ENCODE results near the gene BPIFB3. TPM values are rescaled to one million over a fixed set of nuclear protein-coding genes. Genes with fewer than 3 reads are reported as not detected.

Gene BPIFB3
- total RNA-seq, 1 donor from 2014 or later: not detected

DNA sequence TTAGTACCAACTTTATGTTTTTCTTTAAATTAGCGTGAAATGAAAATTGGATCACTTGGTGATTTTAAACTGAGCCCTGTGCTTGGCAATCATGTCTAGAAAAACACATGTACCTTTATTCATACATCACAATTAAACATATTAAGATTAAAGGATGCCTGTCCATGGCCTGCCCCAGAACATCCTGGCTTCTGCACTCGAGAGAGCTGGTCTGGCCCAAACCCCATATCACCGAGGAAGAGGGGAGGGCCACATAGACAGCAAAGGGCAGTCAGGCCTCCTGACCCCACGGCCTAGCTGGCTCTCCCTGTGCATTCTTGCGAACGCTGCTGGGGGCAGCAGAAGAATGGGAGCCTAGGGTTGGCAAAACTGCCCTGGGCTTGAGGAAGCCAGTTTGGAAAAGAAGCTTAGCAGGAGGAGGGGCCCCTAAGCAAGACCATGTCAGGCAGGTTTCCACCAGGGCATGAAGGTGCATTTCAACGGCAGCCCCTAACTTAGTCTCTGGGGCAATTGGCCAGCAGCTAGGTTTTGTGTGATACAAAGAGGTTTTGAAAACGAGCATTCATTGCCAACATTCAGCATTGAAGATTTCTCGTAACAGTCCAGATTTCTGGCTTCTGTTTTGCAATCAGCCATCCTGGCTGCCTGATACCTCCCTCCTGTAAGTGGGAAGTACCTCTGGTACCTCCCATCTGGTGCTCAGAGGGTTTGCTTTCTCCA, 8.6 kb downstream of the BPIFB3 start:
- DNase-seq (ENCODE audit: low read depth): no peak

DNA sequence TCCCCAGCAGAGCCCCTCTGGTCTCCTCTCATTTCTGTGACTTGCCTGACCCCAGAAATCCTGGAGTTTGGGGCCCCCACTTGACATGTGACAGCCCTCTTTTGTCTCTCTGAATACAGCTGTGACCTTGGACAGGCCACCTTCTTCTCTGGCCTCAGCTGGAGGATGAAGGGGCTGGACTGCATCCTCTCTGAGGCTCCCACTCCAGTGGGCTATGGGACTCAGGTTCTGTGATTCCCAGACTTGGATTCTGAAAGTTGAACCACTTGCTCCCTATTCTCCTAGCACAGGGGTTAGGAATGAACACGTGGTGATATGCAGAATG, 9.1 kb downstream of the BPIFB3 start:
- DNase-seq (ENCODE audit: low read depth): no peak

DNA sequence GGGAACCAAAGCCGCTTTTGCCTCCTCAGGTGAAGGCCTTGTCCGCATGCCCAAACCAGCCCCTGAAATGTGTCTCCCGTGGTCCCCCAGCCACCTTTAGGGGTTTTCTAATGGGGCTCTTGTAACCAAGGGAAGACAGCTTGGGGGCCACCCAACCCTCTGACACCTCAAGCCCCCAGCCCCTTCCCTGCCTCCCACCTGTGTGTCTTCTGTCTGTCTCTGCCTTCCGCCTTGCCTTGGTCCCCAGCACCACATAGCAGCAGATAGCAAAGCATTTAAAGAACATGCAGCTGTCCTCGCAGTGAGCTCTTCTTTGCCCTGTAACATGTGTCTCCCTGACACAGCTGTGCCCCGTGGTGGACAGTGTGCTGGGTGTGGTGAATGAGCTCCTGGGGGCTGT, 9.6 kb downstream of the BPIFB3 start:
- DNase-seq (ENCODE audit: low read depth): no peak

DNA sequence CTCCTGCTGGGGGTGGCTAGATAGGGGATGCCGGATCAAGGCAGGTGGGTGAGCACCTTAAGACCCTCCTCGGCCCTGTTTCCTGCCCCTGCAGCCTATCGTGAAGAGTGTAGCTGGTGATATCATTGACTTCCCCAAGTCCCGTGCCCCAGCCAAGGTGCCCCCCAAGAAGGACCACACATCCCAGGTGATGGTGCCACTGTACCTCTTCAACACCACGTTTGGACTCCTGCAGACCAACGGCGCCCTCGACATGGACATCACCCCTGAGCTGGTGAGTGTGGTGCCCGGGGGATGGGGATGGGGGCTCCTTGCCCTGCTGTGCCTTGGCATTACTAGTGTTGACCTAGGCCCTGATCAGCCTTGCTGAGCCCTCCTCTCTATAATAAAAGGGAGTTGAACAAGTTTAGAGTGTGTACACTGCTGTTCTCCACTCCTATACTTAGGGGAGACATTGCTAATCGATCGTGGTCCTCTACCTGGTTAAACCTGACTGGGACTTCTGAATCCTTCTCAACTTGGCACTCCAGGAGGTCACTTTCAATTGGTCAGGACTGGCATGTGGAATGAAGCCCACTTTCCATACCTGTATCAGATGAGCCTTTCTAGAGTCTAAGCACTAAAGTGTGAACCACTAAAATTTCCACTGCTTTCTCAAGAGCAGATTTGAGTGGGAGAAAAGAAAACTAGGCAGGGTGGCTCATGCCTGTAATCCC, 11.0 kb downstream of the BPIFB3 start:
- no peak for DNase-seq (ENCODE audit: low read depth)

DNA sequence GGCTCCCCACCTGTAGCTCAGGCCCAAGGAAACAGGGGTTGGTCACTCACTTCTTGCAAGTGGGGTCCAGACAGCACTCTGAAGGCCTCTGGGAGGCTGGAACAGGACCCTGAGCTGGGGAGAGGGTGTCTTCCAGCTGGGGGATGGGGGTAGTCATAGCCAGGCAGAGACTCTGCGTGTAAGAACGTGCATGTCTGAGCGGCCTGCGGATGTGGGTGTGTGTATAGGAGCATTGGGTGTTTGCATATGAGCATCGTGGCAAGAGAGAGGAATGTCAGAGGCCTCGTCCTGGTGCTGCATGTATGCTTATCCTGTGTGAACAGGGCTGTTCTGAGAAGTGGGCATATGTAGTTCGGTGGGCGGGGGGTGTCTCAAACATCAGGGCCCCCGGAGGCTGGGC, 12.1 kb downstream of the BPIFB3 start:
- no peak for DNase-seq (ENCODE audit: low read depth)

DNA sequence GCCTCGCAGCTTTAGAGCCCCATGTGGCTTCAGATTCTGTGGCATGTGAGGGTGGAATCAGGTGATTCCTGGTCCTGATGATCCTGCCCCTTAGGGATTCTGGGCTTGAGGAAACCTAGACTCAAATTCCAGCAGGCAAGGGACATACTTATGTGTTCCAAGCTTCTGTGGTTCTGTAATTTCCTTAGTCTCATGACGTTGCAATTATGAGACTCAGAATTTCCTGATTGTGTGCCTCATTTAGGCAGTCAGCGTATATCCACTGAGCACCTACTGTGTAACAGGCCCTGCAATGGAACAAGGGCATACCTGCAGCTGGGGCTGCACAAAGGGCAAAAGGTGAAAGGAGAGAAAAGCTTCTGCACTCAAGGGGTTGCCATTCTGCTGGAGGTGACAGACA, 14.1 kb downstream of the BPIFB3 start:
- DNase-seq (ENCODE audit: low read depth): no peak

DNA sequence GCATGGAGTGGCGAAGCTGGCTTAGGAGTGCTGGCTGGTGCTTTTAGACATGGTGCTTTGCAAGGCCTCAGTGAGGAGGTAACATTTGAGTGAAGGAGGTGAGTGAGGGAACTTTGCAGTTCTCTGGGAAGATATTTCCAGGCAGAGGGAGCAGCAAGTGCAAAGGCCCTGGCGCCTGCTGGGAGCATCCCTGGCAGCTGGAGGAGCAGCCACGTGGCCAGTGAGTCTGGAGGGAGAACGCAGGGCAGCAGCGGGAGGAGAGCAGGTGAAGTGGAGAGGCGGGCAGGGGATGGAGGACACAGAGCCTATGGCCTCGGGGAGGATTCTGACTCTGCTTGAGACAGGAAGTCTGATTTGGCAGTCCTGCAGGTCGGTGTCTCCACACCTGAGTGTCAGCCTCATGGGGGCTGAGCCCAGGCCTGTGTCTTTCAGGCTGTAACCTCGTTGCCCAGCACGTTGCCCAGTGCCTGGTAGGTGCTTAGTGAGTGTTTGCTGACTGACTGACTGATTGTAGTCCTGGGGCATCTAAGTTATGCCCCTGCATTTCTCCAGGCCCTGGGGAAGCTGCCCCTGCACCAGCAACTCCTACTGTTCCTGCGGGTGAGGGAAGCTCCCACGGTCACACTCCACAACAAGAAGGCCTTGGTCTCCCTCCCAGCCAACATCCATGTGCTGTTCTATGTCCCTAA, 14.7 kb downstream of the BPIFB3 start:
- no peak for DNase-seq (ENCODE audit: low read depth)

DNA sequence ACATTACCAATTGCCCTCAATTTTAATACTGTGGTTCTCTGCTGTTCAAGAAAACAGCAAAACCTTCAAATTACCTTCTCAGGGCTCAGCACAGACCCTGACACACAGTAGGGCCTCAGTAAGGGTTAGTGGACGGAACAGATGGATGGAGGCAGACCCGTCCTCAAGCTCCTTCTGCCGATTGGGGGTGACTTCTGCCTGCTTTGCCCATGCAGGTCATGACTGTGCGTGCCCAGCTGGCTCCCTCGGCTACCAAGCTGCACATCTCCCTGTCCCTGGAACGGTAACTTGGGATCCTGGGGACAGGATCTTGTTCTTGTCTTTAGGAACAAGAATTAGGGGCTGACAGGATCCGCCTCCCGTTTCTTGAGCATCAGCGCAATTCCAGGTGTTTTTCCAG, 16.0 kb downstream of the BPIFB3 start:
- no peak for DNase-seq (ENCODE audit: low read depth)

DNA sequence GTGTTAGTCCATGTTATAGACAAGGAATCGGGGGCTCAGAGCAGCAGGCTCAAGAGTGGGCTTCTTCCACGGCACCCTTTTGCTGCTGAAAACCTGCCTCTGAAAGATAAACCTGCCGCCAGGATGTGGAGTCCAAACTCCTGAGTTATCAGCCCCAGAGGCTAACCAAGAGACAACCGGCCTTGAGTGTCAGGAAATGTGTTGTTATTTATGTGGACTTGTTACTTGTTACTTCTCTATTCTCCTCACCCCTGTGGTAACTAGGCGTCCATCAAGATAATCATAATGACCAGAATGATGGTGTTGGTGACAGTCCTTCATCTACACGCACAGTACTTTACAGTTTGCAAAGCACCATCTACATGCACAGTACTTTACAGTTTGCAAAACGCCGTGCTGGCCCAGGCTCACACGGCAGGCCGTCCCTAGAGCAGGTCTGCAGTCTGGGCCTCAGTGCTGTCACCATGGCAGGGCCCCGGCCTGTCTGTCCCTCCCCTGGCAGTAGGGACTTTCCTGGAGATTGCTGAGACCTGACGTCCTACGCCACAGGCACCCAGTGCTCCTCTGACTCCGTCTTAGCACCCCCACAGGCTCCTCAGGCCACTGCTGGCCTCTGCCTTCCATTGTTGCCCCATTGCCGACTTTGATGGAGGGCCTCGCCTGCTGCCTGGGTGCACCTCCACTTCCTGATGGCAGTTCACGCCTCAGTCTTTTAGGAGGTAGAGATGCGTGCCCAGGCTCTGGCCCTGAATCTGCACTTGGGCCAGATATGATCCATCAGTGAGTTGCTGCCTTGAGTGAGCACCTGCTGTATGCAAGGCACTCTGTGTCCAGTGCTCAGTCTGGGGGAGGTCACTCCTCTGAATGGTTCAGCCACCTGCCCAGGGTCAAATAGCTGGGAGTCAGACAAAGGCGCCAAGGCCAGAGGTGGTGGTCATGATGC, 16.7 kb downstream of the BPIFB3 start:
- no peak for DNase-seq (ENCODE audit: low read depth)

- no peak for DNase-seq (ENCODE audit: low read depth)
Measured at GRCh38 chr20:33071198-33071597, 17.5 kb downstream of the BPIFB3 start.

DNA sequence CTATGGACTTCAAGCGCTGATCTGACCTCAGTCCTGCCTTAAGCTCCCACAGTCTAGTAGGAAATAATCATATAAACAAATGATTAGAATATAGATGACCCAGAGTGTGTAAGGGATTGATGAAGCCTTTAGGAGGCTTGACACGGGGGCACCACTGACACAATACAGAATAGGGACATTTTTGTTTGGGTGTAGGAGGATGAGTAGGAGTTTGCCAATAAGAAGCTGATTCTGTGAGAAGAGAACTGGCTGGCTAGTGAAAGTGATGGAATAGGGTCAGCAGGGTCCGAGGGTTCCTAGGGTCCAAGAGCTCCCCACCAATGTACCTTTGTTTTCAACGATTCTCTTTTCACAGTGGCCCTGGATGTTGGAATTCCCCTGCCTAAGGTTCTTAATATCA, 18.7 kb downstream of the BPIFB3 start:
- DNase-seq (ENCODE audit: low read depth): no peak

DNA sequence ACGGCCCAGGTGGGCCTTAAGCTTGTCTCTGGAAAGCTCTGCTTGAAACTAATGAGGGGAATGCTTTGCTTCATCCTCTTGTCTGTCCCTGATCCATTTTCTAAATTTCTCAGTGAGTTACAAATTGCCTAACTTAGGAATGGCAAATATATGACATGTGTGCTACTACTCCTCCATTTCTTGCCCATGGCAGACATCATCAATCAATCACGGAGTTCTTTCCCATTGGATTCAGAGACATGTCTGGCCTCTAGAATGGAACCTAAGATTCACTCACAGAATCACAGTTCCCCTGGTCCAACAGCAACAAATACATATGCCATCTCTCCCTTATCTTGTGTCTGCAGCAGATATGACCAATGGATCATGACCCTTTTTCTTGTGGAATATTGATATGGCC, 19.1 kb downstream of the BPIFB3 start:
- DNase-seq (ENCODE audit: low read depth): no peak

DNA sequence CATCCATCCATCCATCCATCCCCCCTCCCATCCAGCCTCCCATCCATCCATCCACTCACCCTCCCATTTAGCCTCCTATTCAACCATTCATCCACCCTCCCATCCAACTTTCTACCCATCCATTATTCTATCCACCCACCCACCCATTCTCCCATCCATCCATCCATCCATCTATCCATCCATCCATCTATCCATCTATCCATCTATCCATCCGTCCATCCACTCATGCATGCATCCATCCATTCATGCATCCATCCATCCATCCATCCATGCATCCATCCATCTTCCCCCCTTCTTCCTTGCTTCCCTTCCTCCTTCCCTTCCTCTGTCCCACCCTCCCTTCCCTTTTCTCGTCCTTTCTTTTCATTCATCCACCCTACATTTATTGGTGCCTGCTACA, 21.0 kb downstream of the BPIFB3 start:
- no peak for DNase-seq (ENCODE audit: low read depth)

DNA sequence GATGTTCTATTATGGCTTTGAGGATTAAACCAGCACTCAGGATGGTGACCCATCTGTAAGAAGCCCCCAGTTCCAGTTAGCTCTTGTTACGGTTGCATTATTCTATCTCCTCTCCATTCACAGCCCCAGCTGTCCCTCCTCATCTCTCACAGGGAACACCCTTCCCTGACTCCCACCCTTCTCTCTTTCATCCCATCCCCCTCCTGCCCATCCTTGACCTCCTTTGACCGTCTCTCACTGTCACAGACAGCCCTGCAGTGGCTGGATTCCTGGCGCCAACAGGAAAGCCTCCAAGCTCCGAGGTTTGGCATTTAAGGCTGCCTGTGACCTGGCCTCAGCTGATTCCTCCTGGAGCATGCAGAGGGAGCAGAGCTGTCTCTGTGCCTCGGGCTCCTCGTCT, 21.6 kb downstream of the BPIFB3 start:
- no peak for DNase-seq (ENCODE audit: low read depth)

DNA sequence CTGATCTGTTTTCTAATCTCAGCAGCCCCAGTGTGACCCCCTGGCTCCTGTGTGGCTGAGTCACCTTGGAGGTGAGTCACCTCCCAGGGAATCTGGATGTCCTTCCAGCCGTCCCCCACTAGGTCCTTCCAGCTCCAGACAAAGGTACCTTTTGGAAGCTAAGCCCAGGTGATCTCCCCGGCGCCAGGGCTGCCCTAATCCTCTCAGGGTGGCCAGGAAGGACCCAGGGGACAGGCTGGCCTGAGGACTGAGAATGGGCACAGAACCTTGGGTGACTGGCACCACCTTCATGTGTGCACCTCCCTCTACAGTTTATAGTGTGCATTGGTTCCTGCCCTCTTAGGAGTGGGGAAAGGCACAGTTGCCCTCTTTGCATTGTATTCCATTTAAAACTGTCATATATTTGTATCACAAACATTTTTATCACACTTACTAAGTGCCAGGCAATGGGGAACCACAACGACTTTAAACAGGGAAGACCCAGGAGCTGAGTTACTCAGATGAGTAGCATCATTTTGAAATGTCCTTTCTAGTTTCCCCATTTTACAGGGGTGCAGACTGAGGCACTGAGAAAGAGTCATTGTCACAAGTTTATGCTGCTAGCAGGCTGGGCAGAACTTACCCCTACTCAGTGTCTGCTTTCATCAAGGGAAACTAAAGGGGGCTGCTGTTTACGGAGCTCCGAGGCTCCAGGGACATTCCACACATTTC, 23.1 kb downstream of the BPIFB3 start:
- DNase-seq (ENCODE audit: low read depth): no peak

GRCh38 chr20:33079259-33079658, 25.6 kb downstream of the BPIFB3 start, which contains the start of gene BPIFB4:
BPIFB4 (plus strand) TSS chr20:33079643; CDS start chr20:33081527, 1,884 bp downstream.
- DNase-seq (ENCODE audit: low read depth): no peak

DNA sequence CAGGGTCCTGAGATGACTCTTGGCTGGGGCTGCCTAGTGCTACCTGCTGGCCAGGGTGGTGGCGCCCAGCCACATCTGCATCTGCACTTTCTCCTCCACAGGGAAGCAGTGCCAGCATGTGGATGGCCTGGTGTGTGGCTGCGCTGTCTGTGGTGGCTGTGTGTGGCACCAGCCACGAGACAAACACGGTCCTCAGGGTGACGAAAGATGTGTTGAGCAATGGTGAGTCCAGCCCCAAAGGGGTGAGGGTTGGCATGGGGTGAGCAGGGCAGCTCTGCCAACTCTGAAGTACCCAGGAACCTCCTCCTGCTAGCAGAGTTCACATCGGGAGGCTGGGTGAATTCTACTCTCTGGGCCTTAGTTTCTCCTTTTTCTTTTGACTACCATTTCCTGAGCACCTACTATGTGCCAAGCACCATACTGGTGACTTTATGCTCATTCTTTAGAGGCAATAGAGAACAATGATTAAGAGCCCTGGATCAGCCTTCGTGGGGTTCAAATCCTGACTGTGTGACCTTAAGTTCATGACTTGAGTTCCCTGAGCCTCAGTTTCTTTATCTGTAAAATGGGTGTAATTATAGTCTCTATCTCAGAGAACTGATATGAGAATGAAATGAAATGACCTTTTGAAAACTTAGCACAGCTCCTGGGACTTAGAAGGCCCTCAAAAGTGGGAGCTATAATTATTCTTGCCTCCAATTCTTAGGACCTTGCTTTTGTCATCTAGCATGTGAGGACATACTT, 27.9 kb downstream of the BPIFB3 start:
- DNase-seq (ENCODE audit: low read depth): no peak

- no peak for DNase-seq (ENCODE audit: low read depth)
Measured at GRCh38 chr20:33082546-33082945, 28.8 kb downstream of the BPIFB3 start.

DNA sequence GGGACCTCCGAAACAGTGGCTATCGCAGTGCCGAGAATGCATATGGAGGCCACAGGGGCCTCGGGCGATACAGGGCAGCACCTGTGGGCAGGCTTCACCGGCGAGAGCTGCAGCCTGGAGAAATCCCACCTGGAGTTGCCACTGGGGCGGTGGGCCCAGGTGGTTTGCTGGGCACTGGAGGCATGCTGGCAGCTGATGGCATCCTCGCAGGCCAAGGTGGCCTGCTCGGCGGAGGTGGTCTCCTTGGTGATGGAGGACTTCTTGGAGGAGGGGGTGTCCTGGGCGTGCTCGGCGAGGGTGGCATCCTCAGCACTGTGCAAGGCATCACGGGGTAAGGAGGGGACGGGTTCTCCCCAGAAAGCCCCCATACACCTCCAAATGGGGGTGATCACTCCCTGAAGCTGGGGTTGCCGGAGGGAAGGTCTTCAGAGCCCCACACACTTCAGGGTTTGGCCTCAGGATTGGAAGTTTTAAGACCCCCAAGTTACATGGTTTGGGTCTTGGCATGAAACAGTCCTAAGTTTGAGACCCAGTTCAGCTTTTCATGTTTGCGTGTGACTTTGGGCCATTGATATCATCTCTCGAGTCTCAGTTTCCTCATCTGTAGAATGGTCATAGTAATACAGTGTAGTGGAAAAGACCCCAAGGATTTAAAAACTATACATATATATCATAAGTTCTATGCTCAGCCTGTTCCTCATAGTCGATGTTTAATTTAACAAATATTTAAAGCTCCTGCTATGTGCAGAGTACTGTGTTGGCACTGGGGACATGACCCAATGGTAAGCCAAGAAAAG, 30.0 kb downstream of the BPIFB3 start:
- DNase-seq (ENCODE audit: low read depth): no peak

DNA sequence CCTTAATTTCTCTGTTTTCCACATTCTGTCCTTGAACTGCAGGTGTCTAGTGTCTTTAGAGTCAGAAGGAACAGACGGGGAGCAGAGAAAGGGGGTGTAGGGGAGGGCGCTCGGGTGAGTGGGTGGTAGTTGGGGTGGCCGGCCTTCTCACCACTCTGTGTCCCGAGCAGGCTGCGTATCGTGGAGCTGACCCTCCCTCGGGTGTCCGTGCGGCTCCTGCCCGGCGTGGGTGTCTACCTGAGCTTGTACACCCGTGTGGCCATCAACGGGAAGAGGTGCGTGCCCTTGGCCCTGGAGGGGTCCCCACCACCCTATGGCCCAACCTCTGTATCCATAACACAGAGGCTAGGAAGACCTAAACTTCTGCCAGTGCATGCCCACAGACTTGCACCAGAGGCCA, 31.0 kb downstream of the BPIFB3 start:
- DNase-seq (ENCODE audit: low read depth): no peak

Measured in renal cortical epithelial cell (primary cell).